SKM-1 treated with dmso at 0.1 percent for 144 hours (cell line): ENCODE data around the gene FAM53B.

Experiments
- DNase-seq: peaks from one replicate; lab custom pipeline; 2025; ENCODE audit not compliant: unreplicated experiment; lab: John Stamatoyannopoulos, UW

The FAM53B gene

GRCh38 chr10:124728071-124728829 lies 15.9 kb downstream of the FAM53B start:
- peak; percentile 41 for DNase-seq

GRCh38 chr10:124727361-124727960 lies 16.7 kb downstream of the FAM53B start:
- no peak for DNase-seq

- no peak for DNase-seq
These were observed 18.4 kb downstream of the FAM53B start for GRCh38 chr10:124725791-124726190.

- no peak for DNase-seq
These were observed 19.0 kb downstream of the FAM53B start for GRCh38 chr10:124725171-124725631.

- no peak for DNase-seq
These were observed 19.7 kb downstream of the FAM53B start for GRCh38 chr10:124724279-124725027.

- DNase-seq: no peak
These were observed 20.4 kb downstream of the FAM53B start for GRCh38 chr10:124723826-124724225.

- DNase-seq: peak; percentile 48
These were observed 21.1 kb downstream of the FAM53B start for GRCh38 chr10:124722798-124723783.

GRCh38 chr10:124721330-124722045 lies 22.7 kb downstream of the FAM53B start:
- peak; percentile 85 for DNase-seq

- DNase-seq: peak; percentile 39
These were observed 24.8 kb downstream of the FAM53B start for GRCh38 chr10:124719213-124719851.

GRCh38 chr10:124717911-124718741 lies 26.1 kb downstream of the FAM53B start:
- peak; percentile 13 for DNase-seq

- DNase-seq: no peak
These were observed 27.0 kb downstream of the FAM53B start for GRCh38 chr10:124717041-124717757.

GRCh38 chr10:124716369-124716768 lies 27.8 kb downstream of the FAM53B start:
- DNase-seq: no peak

- no peak for DNase-seq
These were observed 28.7 kb downstream of the FAM53B start for GRCh38 chr10:124715439-124715838.

GRCh38 chr10:124713679-124714255 lies 30.4 kb downstream of the FAM53B start:
- DNase-seq: no peak

- DNase-seq: no peak
These were observed 31.3 kb downstream of the FAM53B start for GRCh38 chr10:124712704-124713407.

- DNase-seq: no peak
These were observed 33.0 kb downstream of the FAM53B start for GRCh38 chr10:124711145-124711544.

- no peak for DNase-seq
These were observed 33.8 kb downstream of the FAM53B start for GRCh38 chr10:124710266-124710881.
